T-cell (primary cell): ENCODE data around the gene STK11IP. TPM values are rescaled to one million over a fixed set of nuclear protein-coding genes. Genes with fewer than 3 reads are reported as not detected.

Experiments
- ATAC-seq, 4 experiments: fragments of 200-7000 bp in 3 of 4; fragments of 150-1000 bp in 1 of 4; cut with Tn5 transposase; replicated peaks in 1 of 4; 1 replicate in 3 of 4; 2 replicates in 1 of 4; pipeline ENCODE4 v1.10.0; 2021; ENCODE audit warnings: moderate library complexity in 3 of 4, mild to moderate bottlenecking in 2 of 4, moderate number of reproducible peaks in 1 of 4
- CTCF ChIA-PET, 2 donors: fragments of 300-600 bp; sonication (Branson Sonifier 250); formaldehyde crosslinking; loops; one replicate each; lab custom pipeline; 2022; ENCODE audit warnings: antibody characterized with exemption in 2 of 2; lab: Charles Lee
- POLR2A ChIA-PET, 2 donors: fragments of 300-600 bp; sonication (Branson Sonifier 250); formaldehyde crosslinking; loops; one replicate each; lab custom pipeline; 2022; ENCODE audit warnings: antibody characterized with exemption in 2 of 2; lab: Charles Lee
- DNase-seq, 35 experiments: peaks; one replicate each; pipeline versions ENCODE4 v3.0.0 to v3.0.0-alpha.2; 2013 to 2023
- H3K27ac ChIP-seq: one replicate; pipeline ENCODE4 v1.5.1; 2013; ENCODE audit warnings: low read length
- H3K27me3 ChIP-seq, 2 experiments: replicated peaks in 1 of 2; 1 replicate in 1 of 2; 2 replicates in 1 of 2; pipeline versions ENCODE4 v1.6.1 to v1.7.0; 2013; ENCODE audit warnings: low read length in 1 of 2, mixed read lengths in 1 of 2; ENCODE audit not compliant: control insufficient read depth in 2 of 2, insufficient read depth in 2 of 2; ENCODE audit errors: extremely low read depth in 1 of 2
- H3K36me3 ChIP-seq, 2 donors: 1 replicate in 1 of 2; 2 replicates in 1 of 2; pipeline versions ENCODE4 v1.6.1 to v1.7.0; 2013; ENCODE audit warnings: low read length in 1 of 2; ENCODE audit not compliant: control insufficient read depth in 2 of 2, insufficient read depth in 1 of 2; ENCODE audit errors: extremely low read depth in 1 of 2
- H3K4me1 ChIP-seq, 2 experiments: 1 replicate in 1 of 2; 2 replicates in 1 of 2; pipeline versions ENCODE4 v1.6.1 to v1.7.0; 2013; ENCODE audit warnings: low read length in 2 of 2, mixed read lengths in 1 of 2; ENCODE audit not compliant: insufficient read depth in 2 of 2, control insufficient read depth in 1 of 2; ENCODE audit errors: extremely low read depth in 1 of 2
- H3K4me3 ChIP-seq, 2 donors: 1 replicate in 1 of 2; 2 replicates in 1 of 2; pipeline versions ENCODE4 v1.5.1 to v1.7.0; 2013; ENCODE audit warnings: mild to moderate bottlenecking in 2 of 2, low read length in 1 of 2, moderate library complexity in 1 of 2; ENCODE audit not compliant: control insufficient read depth in 1 of 2; ENCODE audit errors: extremely low read depth in 1 of 2
- H3K9me3 ChIP-seq: 2 replicates; pipeline ENCODE4 v1.7.0; 2013
- H3K27ac Mint-ChIP-seq, 2 donors: one replicate each; pipeline ENCODE4 v1.8.0; 2020 to 2021; ENCODE audit warnings: mild to moderate bottlenecking in 2 of 2, mixed read lengths in 2 of 2
- H3K27me3 Mint-ChIP-seq, 2 donors: one replicate each; pipeline ENCODE4 v1.8.0; 2021 to 2022; ENCODE audit warnings: mixed read lengths in 2 of 2
- H3K36me3 Mint-ChIP-seq: one replicate; pipeline ENCODE4 v1.8.0; 2021; ENCODE audit warnings: mixed read lengths
- H3K4me1 Mint-ChIP-seq, 3 donors: one replicate each; pipeline ENCODE4 v1.8.0; 2020 to 2022; ENCODE audit warnings: mixed read lengths in 3 of 3, mild to moderate bottlenecking in 1 of 3
- H3K4me3 Mint-ChIP-seq, 3 donors: one replicate each; pipeline ENCODE4 v1.8.0; 2020 to 2022; ENCODE audit warnings: mild to moderate bottlenecking in 3 of 3, mixed read lengths in 3 of 3, moderate library complexity in 3 of 3
- H3K9me3 Mint-ChIP-seq, 3 donors: one replicate each; pipeline ENCODE4 v1.8.0; 2020 to 2022; ENCODE audit warnings: mixed read lengths in 3 of 3
- WGBS: methylation state at CpG from one replicate; pipeline ENCODE4 v1.1.5; 2013; ENCODE audit warnings: missing lambda C conversion rate; ENCODE audit not compliant: insufficient coverage; 5-methylcytosine and 5-hydroxymethylcytosine counted together
- total RNA-seq, 35 experiments: library from RNA in 6 of 35; stranded (reverse) in 6 of 35; fragments of 120-200 nt in 1 of 35; gene quantifications; one replicate each; pipeline versions ENCODE4 v1.2.1 to v1.2.4 and lab custom pipeline; 2013 to 2026

The STK11IP gene
- total RNA-seq, 5 donors from 2014 or later (not counting 1 experiment from before 2014, with no cell fraction given): 25.9 to 52.8 (median 49.3) TPM

- Mint-ChIP-seq H3K4me3 (no peak overlapping the region), H3K27ac (no peak overlapping the region), H3K9me3 (peaks cover 0 to 11% (median 11%) of the 10 kb centered on the region in 3 donors), H3K36me3 (no peaks in the 10 kb centered on the region), H3K4me1 (no peaks in the 10 kb centered on the region), H3K27me3 (peaks cover 30 to 42% of the 10 kb centered on the region in 2 donors)
- no CpG with 5 or more reads among the region's 1 CpG for WGBS
- no peak overlapping the region for H3K4me3 ChIP-seq
- DNase-seq (no peak), ATAC-seq (no peak)
- peaks cover 2 to 8% of the 10 kb centered on the region in 2 experiments for H3K27me3 ChIP-seq
- ChIA-PET CTCF (interaction anchor here in 1 of 2 donors (0.6 kb wide), 1 partner anchor 16 kb away, joined by 8 read pairs; no protein-coding TSS in a partner anchor), POLR2A (interaction anchor here in 1 of 2 donors (0.7 kb wide), 1 partner anchor 246 kb away, joined by 3 read pairs; no protein-coding TSS in a partner anchor)
- no peak overlapping the region for H3K27ac ChIP-seq
- no peaks in the 10 kb centered on the region for H3K9me3 ChIP-seq
- H3K4me1 ChIP-seq: no peaks in the 10 kb centered on the region
- no peaks in the 10 kb centered on the region for H3K36me3 ChIP-seq
Observed at GRCh38 chr2:219661955-219662395, 64.3 kb downstream of the STK11IP start.

GRCh38 chr2:219662566-219662965 lies 64.9 kb downstream of the STK11IP start:
- peaks cover 2 to 10% of the 10 kb centered on the region in 2 experiments for H3K27me3 ChIP-seq
- H3K9me3 ChIP-seq: no peaks in the 10 kb centered on the region
- H3K4me3 Mint-ChIP-seq: no peak overlapping the region
- H3K27ac ChIP-seq: no peak overlapping the region
- H3K4me1 ChIP-seq: no peaks in the 10 kb centered on the region
- H3K27ac Mint-ChIP-seq: no peak overlapping the region
- no peaks in the 10 kb centered on the region for H3K36me3 ChIP-seq
- H3K27me3 Mint-ChIP-seq: peaks cover 30 to 42% of the 10 kb centered on the region in 2 donors
- CTCF ChIA-PET: no interaction called here
- peaks cover 0 to 11% (median 11%) of the 10 kb centered on the region in 3 donors for H3K9me3 Mint-ChIP-seq
- POLR2A ChIA-PET: no interaction called here
- H3K36me3 Mint-ChIP-seq: no peaks in the 10 kb centered on the region
- ATAC-seq: no peak
- DNase-seq: no peak
- H3K4me3 ChIP-seq: no peak overlapping the region
- no peaks in the 10 kb centered on the region for H3K4me1 Mint-ChIP-seq

DNA sequence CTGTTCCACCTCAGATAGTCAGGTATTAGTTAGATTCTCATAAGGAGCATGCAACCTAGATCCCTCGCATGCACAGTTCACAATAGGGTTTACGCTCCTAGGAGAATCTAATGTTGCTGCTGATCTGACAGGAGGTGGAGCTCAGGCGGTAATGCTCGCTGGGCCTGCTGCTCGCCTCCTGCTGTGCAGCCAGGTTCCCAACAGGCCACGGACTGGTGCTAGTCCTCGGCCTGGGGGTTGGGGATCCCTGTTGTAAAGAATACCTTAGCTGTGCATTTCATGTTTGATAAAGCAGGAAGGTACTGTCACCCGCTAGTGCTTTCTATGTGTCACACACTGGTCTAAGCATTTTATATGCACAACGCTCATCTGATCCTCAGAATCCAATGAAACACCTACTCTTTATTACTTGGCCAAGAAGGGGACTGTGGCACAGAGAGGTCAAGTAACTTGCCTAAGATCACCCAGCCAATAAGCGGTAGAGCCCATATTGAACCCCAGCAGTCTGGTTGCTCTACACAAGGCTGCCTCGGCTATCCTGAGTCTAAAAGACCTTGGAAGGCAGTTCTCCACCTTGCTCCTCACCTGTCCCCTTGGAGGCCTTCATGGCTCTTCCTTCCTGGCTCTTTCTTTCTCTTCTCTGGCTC lies 65.6 kb downstream of the STK11IP start:
- ATAC-seq (no peak), DNase-seq (no peak)
- ChIA-PET POLR2A (no interaction called here), CTCF (no interaction called here)
- H3K9me3 Mint-ChIP-seq: peaks cover 0 to 11% (median 11%) of the 10 kb centered on the region in 3 donors
- Histone ChIP-seq H3K36me3 (no peaks in the 10 kb centered on the region), H3K4me1 (no peaks in the 10 kb centered on the region), H3K27me3 (peaks cover 2 to 11% of the 10 kb centered on the region in 2 experiments), H3K27ac (no peak overlapping the region), H3K4me3 (no peak overlapping the region), H3K9me3 (no peaks in the 10 kb centered on the region)
- 75% methylated on average over 8 of the region's 11 CpGs for WGBS
- peaks cover 28 to 39% of the 10 kb centered on the region in 2 donors for H3K27me3 Mint-ChIP-seq
- H3K27ac Mint-ChIP-seq: no peak overlapping the region
- H3K4me3 Mint-ChIP-seq: no peak overlapping the region
- H3K4me1 Mint-ChIP-seq: no peaks in the 10 kb centered on the region
- no peaks in the 10 kb centered on the region for H3K36me3 Mint-ChIP-seq

DNA sequence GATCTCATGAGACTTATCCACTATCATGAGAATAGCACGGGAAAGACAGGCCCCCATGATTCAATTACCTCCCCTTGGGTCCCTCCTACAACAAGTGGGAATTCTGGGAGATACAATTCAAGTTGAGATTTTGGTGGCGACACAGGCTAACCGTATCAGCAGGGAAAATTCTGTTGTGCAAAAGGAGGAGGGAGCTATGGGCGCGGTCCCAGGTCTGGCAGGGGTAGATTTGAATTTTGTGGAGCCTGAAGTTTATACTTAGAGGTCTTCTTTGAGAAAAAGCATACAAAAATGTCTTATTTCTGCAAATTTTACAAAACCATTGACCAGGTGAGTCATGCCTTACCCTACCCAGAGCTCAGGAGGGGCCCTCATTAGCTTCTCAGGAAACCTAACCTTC lies 66.4 kb downstream of the STK11IP start:
- DNase-seq (no peak), ATAC-seq (no peak)
- Mint-ChIP-seq H3K4me3 (no peak overlapping the region), H3K27me3 (peaks cover 25 to 35% of the 10 kb centered on the region in 2 donors), H3K4me1 (no peaks in the 10 kb centered on the region), H3K27ac (no peak overlapping the region), H3K36me3 (no peaks in the 10 kb centered on the region), H3K9me3 (peaks cover 0 to 11% (median 11%) of the 10 kb centered on the region in 3 donors)
- Histone ChIP-seq H3K36me3 (no peaks in the 10 kb centered on the region), H3K9me3 (no peaks in the 10 kb centered on the region), H3K27me3 (peaks cover 0 to 13% of the 10 kb centered on the region in 2 experiments), H3K4me3 (no peak overlapping the region), H3K4me1 (no peaks in the 10 kb centered on the region), H3K27ac (no peak overlapping the region)
- POLR2A ChIA-PET: no interaction called here
- 93% methylated on average over 4 of the region's 5 CpGs for WGBS
- CTCF ChIA-PET: no interaction called here

DNA sequence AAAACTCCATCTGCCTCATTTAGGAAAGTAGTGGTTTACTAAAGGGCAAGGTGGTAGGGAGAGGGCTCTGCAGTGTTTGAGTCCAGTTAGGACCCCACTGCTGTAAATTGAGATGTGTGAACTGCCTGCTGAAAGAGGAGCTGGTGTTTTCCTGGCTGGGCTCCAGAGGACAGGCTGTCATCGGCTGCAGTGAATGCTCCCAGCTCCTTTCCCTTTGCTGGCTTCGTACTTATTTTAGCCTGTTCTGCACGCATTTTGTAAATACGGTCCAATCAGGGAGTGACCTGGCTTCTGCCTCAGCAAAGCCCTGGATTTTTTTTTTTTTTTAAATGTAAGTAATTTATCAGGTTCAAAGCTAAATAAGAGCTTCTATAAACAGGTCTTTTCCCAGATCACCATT lies 67.3 kb downstream of the STK11IP start:
- Histone ChIP-seq H3K27ac (no peak overlapping the region), H3K27me3 (peaks cover 2 to 13% of the 10 kb centered on the region in 2 experiments), H3K9me3 (no peaks in the 10 kb centered on the region), H3K4me1 (no peaks in the 10 kb centered on the region), H3K36me3 (no peaks in the 10 kb centered on the region), H3K4me3 (no peak overlapping the region)
- Mint-ChIP-seq H3K4me1 (no peaks in the 10 kb centered on the region), H3K4me3 (no peak overlapping the region), H3K27ac (no peak overlapping the region), H3K9me3 (peaks cover 0 to 11% (median 11%) of the 10 kb centered on the region in 3 donors), H3K36me3 (no peaks in the 10 kb centered on the region), H3K27me3 (peaks cover 18 to 28% of the 10 kb centered on the region in 2 donors)
- CTCF ChIA-PET: no interaction called here
- no peak for ATAC-seq
- POLR2A ChIA-PET: no interaction called here
- DNase-seq: no peak
- WGBS: 70% methylated on average over 1 of the region's 4 CpGs

DNA sequence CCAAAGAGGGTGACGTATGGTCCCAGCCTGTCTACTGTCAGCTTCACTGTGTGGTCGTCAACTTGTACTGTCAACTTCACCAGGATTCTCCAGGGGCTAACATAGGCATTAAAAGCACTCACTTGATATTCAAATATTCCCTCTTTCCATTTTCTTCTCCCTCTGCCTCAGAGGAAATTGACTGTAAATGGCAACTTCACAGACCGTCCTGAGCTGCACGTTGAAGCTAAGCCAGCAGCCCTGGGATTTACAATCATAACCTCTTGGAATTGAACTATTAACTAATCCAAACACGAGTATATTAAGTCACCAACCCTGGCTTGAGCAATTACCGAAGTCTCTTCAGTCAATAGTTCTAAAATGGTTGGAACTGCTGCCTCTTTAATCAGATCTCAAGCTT lies 68.3 kb downstream of the STK11IP start:
- ChIA-PET CTCF (no interaction called here), POLR2A (no interaction called here)
- Histone ChIP-seq H3K4me1 (no peaks in the 10 kb centered on the region), H3K4me3 (no peak overlapping the region), H3K27me3 (peaks cover 2 to 13% of the 10 kb centered on the region in 2 experiments), H3K27ac (no peak overlapping the region), H3K36me3 (no peaks in the 10 kb centered on the region), H3K9me3 (no peaks in the 10 kb centered on the region)
- Mint-ChIP-seq H3K36me3 (no peaks in the 10 kb centered on the region), H3K4me1 (no peaks in the 10 kb centered on the region), H3K27ac (no peak overlapping the region), H3K27me3 (peaks cover 14 to 31% of the 10 kb centered on the region in 2 donors), H3K4me3 (no peak overlapping the region), H3K9me3 (peaks cover 0 to 6% (median 5%) of the 10 kb centered on the region in 3 donors)
- WGBS: 82% methylated on average over 6 of the region's 6 CpGs
- DNase-seq: no peak
- no peak for ATAC-seq
